Panc1 (cell line): ENCODE measurements around the gene PCTP. TPM values are rescaled to one million over a fixed set of nuclear protein-coding genes. Genes with fewer than 3 reads are reported as not detected.

ENCODE experiments used
- ATAC-seq: fragments of 200-7000 bp; cut with Tn5 transposase; 2 replicates; pipeline ENCODE4 v1.9.1; 2020; ENCODE audit warnings: mild to moderate bottlenecking, moderate library complexity
- BruUV-seq: library from RNA; stranded (reverse); fragments of 400-500 nt; replicated peaks from 2 replicates; lab custom pipeline; 2021; lab: Mats Ljungman, UMichigan
- CTCF ChIA-PET: fragments of 300-600 bp; sonication (Branson Sonifier 250); formaldehyde crosslinking; loops from one replicate; lab custom pipeline; 2022; ENCODE audit warnings: antibody characterized with exemption; lab: Charles Lee
- POLR2A ChIA-PET: fragments of 300-600 bp; sonication (Branson Sonifier 250); formaldehyde crosslinking; loops from one replicate; lab custom pipeline; 2022; ENCODE audit warnings: antibody characterized with exemption; lab: Charles Lee
- DNase-seq: peaks from one replicate; pipeline ENCODE4 v3.0.0-alpha.2; 2010; ENCODE audit warnings: low read depth, low spot score
- H3K27ac ChIP-seq: 2 replicates; pipeline ENCODE4 v1.5.1; 2011; ENCODE audit warnings: mild to moderate bottlenecking, low read length, inconsistent platforms
- H3K27me3 ChIP-seq: fragments of 200-500 bp; sonication (Bioruptor generic); 2 replicates; pipeline ENCODE4 v1.6.0; 2014; ENCODE audit warnings: low read length, inconsistent platforms; ENCODE audit not compliant: control insufficient read depth, insufficient read depth
- H3K36me3 ChIP-seq: fragments of 200-500 bp; sonication (Bioruptor generic); 2 replicates; pipeline ENCODE4 v1.5.1; 2014; ENCODE audit warnings: inconsistent platforms, mild to moderate bottlenecking, low read length, moderate library complexity; ENCODE audit not compliant: control insufficient read depth, insufficient read depth
- H3K4me1 ChIP-seq: 2 replicates; pipeline ENCODE4 v1.5.1; 2011; ENCODE audit warnings: inconsistent platforms, mild to moderate bottlenecking, low read length, moderate library complexity; ENCODE audit not compliant: control insufficient read depth, insufficient read depth
- H3K4me3 ChIP-seq, 2 experiments: 2 replicates each; pipeline ENCODE4 v1.5.1; 2011 to 2012; ENCODE audit warnings: low read depth in 2 of 2, low read length in 2 of 2, mild to moderate bottlenecking in 2 of 2, inconsistent platforms in 1 of 2, moderate library complexity in 1 of 2
- H3K9me3 ChIP-seq: fragments of 200-500 bp; sonication (Bioruptor generic); 2 replicates; pipeline ENCODE4 v1.5.1; 2014; ENCODE audit warnings: low read depth, mild to moderate bottlenecking, inconsistent platforms, low read length, moderate library complexity; ENCODE audit not compliant: control insufficient read depth, insufficient read depth
- POLR2AphosphoS5 ChIP-seq: IDR thresholded peaks from 2 replicates; pipeline ENCODE4 v1.6.1; 2012; ENCODE audit warnings: mild to moderate bottlenecking, low read depth, low read length, moderate library complexity
- REST ChIP-seq, 2 experiments: IDR thresholded peaks; 2 replicates each; pipeline ENCODE4 v1.6.1; 2011 to 2012; ENCODE audit warnings: low read depth in 2 of 2, control low read depth in 1 of 2, low read length in 1 of 2, mild to moderate bottlenecking in 1 of 2, moderate library complexity in 1 of 2; ENCODE audit not compliant: insufficient read depth in 1 of 2
- SIN3A ChIP-seq: IDR thresholded peaks from 2 replicates; pipeline ENCODE4 v1.6.1; 2012; ENCODE audit warnings: low read depth, mild to moderate bottlenecking, low read length, moderate library complexity, borderline replicate concordance; ENCODE audit not compliant: insufficient read depth
- TCF7L2 ChIP-seq: IDR thresholded peaks from 2 replicates; pipeline ENCODE4 v1.6.1; 2011; ENCODE audit warnings: mild to moderate bottlenecking, low read depth, low read length, inconsistent platforms
- in situ Hi-C: cut with HindIII; loops from 2 replicates; pipeline ENCODE4 v1.10.0; 2016; ENCODE audit warnings: low sequenced_read_pairs, low pct_unique_long_range_greater_than_20kb
- intact Hi-C: fragments of 100-400 bp; cut with micrococcal nuclease; formaldehyde crosslinking; loops from one replicate; pipeline ENCODE4 v1.10.0; 2022; ENCODE audit not compliant: unreplicated experiment
- total RNA-seq: library from RNA; stranded (reverse); gene quantifications from one replicate; pipeline ENCODE4 v1.2.1, GENCODE V29; 2021; ENCODE audit not compliant: unreplicated experiment
- TF ChIP-seq, protein P1 (sequence below): fragments of 450-650 bp; IDR thresholded peaks from 2 replicates; pipeline ENCODE4 v1.5.1; 2017; ENCODE audit warnings: mild to moderate bottlenecking

Gene PCTP
- total RNA-seq, 1 experiment from 2014 or later = 23.7 TPM

GRCh38 chr17:55706808-55707773 lies 43.8 kb upstream of the PCTP start:
- TF ChIP-seq TCF7L2 (peak; percentile 20; the same call in 1 of the 2 replicates), POLR2AphosphoS5 (no peak)
- TF ChIP-seq, protein P1, sequence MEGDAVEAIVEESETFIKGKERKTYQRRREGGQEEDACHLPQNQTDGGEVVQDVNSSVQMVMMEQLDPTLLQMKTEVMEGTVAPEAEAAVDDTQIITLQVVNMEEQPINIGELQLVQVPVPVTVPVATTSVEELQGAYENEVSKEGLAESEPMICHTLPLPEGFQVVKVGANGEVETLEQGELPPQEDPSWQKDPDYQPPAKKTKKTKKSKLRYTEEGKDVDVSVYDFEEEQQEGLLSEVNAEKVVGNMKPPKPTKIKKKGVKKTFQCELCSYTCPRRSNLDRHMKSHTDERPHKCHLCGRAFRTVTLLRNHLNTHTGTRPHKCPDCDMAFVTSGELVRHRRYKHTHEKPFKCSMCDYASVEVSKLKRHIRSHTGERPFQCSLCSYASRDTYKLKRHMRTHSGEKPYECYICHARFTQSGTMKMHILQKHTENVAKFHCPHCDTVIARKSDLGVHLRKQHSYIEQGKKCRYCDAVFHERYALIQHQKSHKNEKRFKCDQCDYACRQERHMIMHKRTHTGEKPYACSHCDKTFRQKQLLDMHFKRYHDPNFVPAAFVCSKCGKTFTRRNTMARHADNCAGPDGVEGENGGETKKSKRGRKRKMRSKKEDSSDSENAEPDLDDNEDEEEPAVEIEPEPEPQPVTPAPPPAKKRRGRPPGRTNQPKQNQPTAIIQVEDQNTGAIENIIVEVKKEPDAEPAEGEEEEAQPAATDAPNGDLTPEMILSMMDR = no peak
- H3K27me3 ChIP-seq = no peaks in the 10 kb centered on the region
- DNase-seq = no peak
- H3K36me3 ChIP-seq = no peaks in the 10 kb centered on the region
- ATAC-seq = peak; percentile 71
- intact Hi-C loops = no loop called here
- H3K4me3 ChIP-seq = peak overlapping the region; percentile 24 to 38
- peaks cover 29% of the 10 kb centered on the region for H3K4me1 ChIP-seq
- H3K27ac ChIP-seq = peak overlapping the region; percentile 75
- ChIA-PET POLR2A (interaction anchor here (0.5 kb wide), 1 partner anchor 305 kb away, joined by 3 read pairs; no protein-coding TSS in a partner anchor), CTCF (no interaction called here)
- in situ Hi-C loops = no loop called here
- no peaks in the 10 kb centered on the region for H3K9me3 ChIP-seq
- no TSS peak for BruUV-seq

DNA sequence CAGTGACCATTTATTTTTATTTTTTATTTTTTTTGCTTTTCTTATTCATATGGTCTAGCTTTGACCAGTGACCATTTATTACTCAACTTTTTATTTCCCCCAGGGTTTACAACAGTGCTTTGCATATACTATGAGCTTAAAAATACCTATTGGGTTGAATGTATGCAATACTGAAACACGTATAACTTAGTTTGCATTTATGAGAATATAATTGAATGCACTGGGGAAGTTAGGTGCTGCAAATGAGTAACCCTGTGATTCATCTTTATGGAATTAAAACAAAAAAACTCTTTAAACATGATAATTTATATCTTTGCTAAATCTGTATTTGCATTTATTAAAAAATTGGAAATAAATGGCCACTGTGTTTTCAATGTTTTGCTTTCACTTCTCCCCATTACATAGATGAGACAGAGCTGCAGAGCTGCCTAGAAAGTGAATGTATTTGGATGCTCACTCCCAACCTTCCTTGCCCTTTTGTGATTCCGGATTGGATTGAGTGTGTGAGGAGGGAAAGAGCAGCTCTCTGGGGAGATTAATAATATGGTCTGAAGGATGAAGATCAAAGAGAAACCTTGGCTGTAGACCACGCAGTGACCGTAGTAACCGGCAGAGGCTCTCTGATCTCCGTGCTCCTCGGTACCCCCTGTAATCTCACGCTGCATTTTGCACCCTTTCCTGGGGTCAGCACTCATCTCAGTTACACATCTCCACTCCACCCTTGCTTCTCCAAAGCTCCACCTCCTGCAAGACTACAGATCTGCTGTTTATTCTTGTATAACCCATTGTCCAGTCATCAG lies 42.5 kb upstream of the PCTP start:
- CTCF ChIA-PET = interaction anchor here (0.6 to 0.8 kb wide), 3 partner anchors 10 to 496 kb away, joined by 3 to 9 read pairs (median 3); no protein-coding TSS in a partner anchor

DNA sequence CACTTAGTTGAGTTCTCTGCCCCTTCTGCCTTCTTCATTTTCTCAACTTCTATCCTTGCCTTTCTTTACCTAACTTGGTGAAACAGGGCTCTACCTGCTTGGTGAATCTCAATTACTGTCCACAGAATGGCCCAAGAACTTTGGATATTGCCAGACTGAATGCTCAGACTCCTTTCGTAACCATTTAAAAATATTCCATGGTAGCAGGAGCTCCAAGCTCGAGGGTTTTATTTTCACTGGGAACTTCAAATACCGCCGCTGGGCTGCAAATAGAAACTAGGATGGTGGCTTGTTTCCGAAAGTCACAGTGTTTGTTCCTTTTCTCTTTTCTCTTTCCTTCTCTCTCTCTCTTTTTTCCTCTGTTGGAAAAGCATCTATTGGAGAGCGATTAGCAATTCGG lies 41.4 kb upstream of the PCTP start:
- BruUV-seq = no TSS peak
- Histone ChIP-seq H3K36me3 (no peaks in the 10 kb centered on the region), H3K4me1 (peaks cover 29% of the 10 kb centered on the region), H3K4me3 (no peak overlapping the region), H3K9me3 (no peaks in the 10 kb centered on the region), H3K27me3 (no peaks in the 10 kb centered on the region), H3K27ac (no peak overlapping the region; the same call in 1 of the 2 replicates)
- in situ Hi-C loops = no loop called here
- ChIA-PET POLR2A (no interaction called here), CTCF (no interaction called here)
- DNase-seq = no peak
- no peak for ATAC-seq
- intact Hi-C loops = no loop called here
- no peak for TF ChIP-seq REST (IDR thresholded peaks at IDR 0.05; ENCODE audit: insufficient read depth in 1 of 2, low read depth in 2 of 2, low read length in 1 of 2)
- TF ChIP-seq, protein P1 = no peak
- no peak for TF ChIP-seq POLR2AphosphoS5
- no peak for TF ChIP-seq TCF7L2
- no peak for TF ChIP-seq SIN3A

More for the DNA sequence above, 42.5 kb upstream of the PCTP start:
- in situ Hi-C loops (no loop called here), intact Hi-C loops (no loop called here)
- H3K27me3 ChIP-seq = no peaks in the 10 kb centered on the region
- DNase-seq (no peak), ATAC-seq (peak; percentile 50; the same call in 1 of the 2 replicates)
- peaks cover 29% of the 10 kb centered on the region for H3K4me1 ChIP-seq
- H3K36me3 ChIP-seq = no peaks in the 10 kb centered on the region
- BruUV-seq = no TSS peak
- no peaks in the 10 kb centered on the region for H3K9me3 ChIP-seq
- peak overlapping the region; percentile 75 for H3K27ac ChIP-seq
- peak overlapping the region; percentile 3 to 36; a peak in 3 of 4 replicates for H3K4me3 ChIP-seq
- POLR2A ChIA-PET = no interaction called here
- no peak for TF ChIP-seq SIN3A
- TF ChIP-seq TCF7L2 = peak; percentile 71
- no peak for TF ChIP-seq POLR2AphosphoS5
